ENCODE data around the gene STMND1.

DNA sequence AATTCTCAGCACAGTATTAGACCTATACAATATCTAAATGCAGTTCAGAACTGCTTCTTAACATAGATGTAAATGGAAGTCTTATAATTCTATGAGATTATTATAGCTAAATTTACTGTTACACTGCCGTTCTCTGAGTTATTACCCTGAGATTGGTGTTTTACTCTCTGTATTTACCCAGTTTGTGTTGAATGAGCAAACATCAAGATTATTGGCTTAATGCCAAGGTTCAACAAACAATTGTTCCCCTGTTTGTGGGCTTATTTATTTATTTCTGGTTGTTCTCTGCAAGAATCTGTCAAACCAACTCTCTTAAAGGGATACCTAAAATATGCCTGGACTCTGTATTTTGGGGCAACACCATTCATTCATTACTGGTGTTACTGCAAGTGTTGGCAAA lies 5.2 kb upstream of the STMND1 start:
- TF ChIP-seq, protein P1, sequence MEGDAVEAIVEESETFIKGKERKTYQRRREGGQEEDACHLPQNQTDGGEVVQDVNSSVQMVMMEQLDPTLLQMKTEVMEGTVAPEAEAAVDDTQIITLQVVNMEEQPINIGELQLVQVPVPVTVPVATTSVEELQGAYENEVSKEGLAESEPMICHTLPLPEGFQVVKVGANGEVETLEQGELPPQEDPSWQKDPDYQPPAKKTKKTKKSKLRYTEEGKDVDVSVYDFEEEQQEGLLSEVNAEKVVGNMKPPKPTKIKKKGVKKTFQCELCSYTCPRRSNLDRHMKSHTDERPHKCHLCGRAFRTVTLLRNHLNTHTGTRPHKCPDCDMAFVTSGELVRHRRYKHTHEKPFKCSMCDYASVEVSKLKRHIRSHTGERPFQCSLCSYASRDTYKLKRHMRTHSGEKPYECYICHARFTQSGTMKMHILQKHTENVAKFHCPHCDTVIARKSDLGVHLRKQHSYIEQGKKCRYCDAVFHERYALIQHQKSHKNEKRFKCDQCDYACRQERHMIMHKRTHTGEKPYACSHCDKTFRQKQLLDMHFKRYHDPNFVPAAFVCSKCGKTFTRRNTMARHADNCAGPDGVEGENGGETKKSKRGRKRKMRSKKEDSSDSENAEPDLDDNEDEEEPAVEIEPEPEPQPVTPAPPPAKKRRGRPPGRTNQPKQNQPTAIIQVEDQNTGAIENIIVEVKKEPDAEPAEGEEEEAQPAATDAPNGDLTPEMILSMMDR (conservative IDR thresholded peaks at IDR 0.05; ENCODE audit: low read depth, low read length): no peak
- TF ChIP-seq POLR2A (IDR thresholded peaks at IDR 0.05; ENCODE audit: low read depth, low read length) (no peak), MAZ (IDR thresholded peaks at IDR 0.05; ENCODE audit: borderline replicate concordance, low read depth, low read length) (no peak), CEBPB (IDR thresholded peaks at IDR 0.05; ENCODE audit: low read depth, low read length) (no peak)
- TF ChIP-seq, protein P2, sequence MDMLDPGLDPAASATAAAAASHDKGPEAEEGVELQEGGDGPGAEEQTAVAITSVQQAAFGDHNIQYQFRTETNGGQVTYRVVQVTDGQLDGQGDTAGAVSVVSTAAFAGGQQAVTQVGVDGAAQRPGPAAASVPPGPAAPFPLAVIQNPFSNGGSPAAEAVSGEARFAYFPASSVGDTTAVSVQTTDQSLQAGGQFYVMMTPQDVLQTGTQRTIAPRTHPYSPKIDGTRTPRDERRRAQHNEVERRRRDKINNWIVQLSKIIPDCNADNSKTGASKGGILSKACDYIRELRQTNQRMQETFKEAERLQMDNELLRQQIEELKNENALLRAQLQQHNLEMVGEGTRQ (IDR thresholded peaks at IDR 0.05; ENCODE audit: low read depth, low read length): no peak

Data from IMR-90 (cell line).